GM18909 (cell line): ENCODE data around the gene AP1M2.
"Not testable (repeated sequence)": the region's sequence is repeated elsewhere in the genome, so short reads cannot be mapped to it uniquely, and the experiment has no call there.

Experiments
- ATAC-seq: cut with Tn5 transposase; IDR thresholded peaks from one replicate; pipeline ENCODE4 v1.9.1; 2021; ENCODE audit warnings: mild to moderate bottlenecking; ENCODE audit not compliant: unreplicated experiment, poor library complexity

AP1M2 gene

GRCh38 chr19:10566408-10566657, 20.8 kb downstream of the AP1M2 start:
- no peak for ATAC-seq

DNA sequence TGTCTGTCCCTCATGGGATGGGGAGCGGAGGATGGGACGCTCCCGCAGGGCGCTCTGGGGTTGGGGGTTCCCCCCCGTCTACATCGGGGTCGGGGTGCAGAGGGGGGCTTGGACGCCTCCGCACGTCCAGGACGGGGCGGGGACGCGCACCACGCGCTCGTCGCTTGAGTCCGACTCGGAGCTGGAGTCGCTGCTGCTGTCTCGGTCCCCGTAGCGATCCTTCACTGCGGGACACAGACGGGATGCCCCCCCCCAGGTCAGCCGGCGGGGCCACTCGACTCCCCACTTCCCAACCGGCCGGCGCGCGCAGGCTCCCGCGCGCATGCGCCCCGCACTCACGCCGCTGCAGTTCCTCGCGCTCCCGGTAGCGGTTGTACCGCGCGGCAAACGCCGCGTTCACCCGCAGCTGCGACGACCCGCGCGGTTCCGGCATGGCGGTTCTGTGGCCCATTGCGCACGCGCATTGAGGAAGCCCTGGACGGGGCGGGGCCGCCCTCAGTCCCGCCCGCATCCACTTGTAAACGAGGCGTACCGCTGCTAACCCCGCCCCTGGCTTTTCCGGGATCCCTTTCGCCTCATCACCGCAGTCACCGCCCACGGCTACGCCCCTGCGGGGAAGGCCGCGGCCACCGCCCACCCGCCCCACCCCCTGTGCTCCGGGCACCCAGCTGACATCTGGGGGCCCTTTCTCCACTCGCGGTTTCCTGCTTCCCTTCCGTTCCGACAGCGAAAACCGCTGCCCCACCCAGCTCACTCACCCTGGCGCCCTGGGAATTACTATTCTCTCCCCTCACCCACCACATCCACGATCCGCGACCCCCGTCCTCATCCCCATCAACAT, 21.3 kb downstream of the AP1M2 start, which contains the start of gene KRI1:
Gene KRI1, minus strand, starts transcription at position 444 of the 841 bp plus-strand sequence. Its CDS starts 11 bp downstream, at position 433.
- peak; percentile 58 for ATAC-seq

DNA sequence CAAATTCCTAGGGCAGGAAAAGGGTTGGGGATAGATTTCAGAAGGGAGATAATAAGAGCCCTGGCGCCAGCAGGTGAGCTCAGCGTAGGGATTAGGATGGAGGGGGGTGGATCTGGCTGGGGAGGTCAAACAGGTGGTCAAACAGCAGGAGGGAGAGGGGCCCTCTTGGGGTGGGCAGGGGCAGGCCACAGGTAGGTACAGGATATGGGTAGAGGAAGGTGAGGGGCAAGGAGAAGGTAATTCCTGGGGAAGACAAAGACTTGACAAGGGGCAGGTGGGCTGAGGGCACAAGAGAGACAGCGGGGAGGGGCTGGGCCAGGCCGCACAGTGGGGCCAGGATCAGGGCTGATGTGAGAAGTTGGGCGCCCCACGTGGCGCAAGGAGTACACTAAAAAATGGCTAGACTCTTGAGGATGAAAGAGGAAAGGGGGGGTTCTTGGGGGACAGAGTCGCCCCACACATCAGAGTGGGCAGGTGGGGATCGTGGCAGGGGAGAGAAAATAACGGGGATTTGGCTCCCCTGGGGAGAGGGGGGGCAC, 22.0 kb downstream of the AP1M2 start:
- no peak for ATAC-seq

GRCh38 chr19:10562609-10563008, 24.5 kb downstream of the AP1M2 start:
- no peak for ATAC-seq

DNA sequence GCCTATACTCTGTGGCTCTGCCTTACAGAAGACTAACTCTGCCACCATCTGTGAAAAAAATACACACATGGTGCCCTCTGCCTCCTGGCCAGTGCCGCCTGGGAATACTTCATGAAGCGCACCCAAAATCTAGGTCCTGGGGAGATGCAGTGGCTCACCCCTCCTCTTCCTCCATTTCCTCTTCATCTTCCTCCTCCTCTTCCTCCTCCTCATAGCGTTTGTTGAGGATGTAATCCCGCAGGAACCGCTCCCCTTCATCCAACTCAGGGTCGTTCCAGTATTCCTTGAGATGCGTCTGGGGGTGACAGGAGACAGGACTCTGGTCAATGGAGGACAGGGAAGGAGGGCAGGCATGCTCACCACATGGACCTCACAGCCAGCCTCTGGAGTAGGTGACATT, 27.0 kb downstream of the AP1M2 start:
- ATAC-seq: no peak

- no peak for ATAC-seq
Measured at GRCh38 chr19:10557603-10558197, 29.4 kb downstream of the AP1M2 start.

DNA sequence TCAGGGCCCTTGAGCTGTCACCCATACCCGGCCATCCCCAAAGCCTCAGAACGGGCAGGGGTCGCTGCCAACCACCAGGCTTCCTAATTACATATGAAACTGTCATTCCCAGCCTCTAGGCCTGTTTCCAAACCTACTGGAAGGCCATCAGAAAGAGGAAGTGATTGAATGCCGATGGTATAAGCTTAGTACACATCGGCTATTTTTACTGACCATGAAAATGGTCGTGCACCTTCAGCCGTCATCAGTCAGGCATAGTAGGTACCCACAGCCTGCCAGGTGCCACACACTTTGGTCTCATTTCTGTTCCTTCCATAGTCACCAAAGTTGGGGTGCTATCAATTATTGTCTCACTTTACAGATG, 31.5 kb downstream of the AP1M2 start:
- no peak for ATAC-seq

- ATAC-seq: no peak
Measured at GRCh38 chr19:10554760-10555609, 32.1 kb downstream of the AP1M2 start.

DNA sequence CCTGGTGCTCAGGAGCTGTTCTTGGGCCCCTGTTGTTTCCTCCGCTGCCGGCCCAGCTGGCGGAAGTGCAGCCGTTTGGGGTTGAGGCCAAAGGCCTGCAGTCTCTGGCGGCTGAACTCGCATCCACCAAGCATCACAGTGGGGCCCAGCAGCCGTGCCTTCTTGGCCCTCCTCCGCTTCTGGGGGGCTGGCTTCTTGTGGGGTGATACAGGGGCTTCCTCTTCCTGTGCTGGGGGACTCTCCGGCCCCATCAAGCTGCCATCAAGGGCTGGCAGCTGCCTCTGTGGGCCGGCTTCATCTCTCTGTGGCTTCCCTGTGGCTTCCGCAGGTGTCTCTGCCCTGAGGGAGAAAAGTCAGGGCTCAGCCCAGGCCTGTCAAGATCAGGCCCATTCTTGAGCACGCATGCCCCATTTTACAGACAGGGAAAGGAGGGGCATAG, 33.1 kb downstream of the AP1M2 start:
- ATAC-seq: peak; percentile 78

- no peak for ATAC-seq
Measured at GRCh38 chr19:10553087-10553667, 33.9 kb downstream of the AP1M2 start.

DNA sequence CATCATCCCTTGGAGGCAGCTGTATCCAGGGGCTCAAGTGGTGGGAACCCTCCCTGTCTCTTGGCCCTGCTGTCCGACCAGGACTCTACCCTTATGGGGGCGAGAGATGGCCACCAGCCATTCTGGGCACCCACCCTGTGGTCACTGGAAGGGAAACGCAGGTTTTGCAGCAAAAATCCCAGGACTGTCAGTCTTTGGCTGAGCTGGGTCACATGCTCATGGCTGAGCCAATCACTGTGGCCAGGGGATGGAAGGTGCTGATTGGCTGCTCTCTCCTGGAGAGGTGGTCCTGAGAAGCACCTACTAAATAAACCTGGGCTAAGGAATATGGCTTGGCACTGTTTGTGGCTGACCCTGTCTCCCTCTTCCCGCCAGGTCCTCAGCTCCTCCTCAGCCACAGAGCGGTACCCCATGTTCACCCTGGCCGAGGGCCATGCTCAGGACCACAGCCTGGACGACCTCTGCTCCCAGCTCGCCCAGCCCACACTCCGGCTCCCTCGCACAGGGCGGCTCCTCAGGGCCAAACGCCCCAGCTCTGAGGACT, 34.5 kb downstream of the AP1M2 start:
- no peak for ATAC-seq

DNA sequence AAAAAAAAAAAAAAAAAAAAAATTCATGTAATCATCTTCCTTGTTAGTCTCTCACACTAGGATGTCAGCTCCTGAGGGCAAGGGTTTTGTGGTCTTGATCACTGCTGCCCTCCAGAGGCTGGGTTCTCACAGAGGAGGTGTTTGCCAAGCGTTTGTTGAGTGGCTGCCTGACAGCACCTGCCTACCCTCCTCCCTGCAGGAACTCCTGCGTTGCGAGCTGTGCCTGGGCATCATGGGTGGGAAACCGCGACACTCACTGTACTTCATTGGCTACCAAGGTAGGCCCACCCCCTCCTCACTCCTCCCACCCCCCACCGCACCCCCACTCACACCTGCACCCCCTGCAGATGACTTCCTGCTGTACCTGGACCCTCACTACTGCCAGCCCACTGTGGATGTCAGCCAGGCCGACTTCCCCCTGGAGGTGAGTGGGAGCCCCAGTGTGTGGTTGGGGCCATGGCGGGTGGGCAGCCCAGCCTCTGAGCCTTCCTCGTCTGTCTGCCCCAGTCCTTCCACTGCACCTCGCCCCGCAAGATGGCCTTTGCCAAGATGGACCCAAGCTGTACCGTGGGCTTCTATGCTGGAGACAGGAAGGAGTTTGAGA, 35.3 kb downstream of the AP1M2 start:
- ATAC-seq: no peak

GRCh38 chr19:10551006-10551405, 36.1 kb downstream of the AP1M2 start:
- ATAC-seq: not testable (repeated sequence)

DNA sequence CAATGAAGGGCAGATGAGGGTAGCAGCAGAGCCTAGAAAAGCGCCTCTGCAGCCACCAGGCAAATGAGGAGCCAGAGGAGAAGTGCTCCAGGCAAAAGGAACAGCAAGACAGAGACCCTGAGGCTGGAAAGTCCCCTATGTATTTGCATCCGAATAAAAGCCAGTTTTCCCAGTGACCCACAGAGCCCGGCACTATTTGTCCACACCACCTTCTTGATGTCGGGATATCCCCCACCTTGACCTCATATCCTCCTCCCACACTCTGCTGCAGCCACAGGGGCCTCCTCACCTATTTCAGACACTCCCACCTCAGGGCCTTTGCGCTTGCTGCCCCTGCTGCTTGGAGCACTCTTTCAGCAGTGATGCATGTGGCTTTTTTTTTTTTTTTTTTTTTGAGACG, 36.8 kb downstream of the AP1M2 start:
- no peak for ATAC-seq

- no peak for ATAC-seq
Measured at GRCh38 chr19:10549733-10550132, 37.4 kb downstream of the AP1M2 start.

GRCh38 chr19:10548746-10549276, 38.3 kb downstream of the AP1M2 start:
- ATAC-seq: no peak

DNA sequence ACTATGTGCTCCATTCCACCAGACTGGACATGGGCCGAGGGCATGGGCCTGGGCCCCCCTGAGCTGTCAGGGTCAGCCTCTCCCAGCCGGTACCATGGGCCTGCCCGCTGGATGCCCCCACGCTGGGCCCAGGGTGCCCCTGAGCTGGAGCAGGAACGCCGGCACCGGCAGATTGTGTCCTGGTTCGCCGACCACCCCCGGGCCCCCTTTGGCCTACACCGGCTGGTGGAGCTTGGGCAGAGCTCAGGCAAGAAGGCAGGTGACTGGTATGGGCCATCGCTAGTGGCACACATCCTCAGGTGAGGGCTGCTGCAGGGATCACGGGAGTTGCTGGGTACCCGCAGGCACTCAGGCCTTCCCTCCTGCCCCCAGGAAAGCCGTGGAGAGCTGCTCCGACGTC, 40.3 kb downstream of the AP1M2 start:
- no peak for ATAC-seq

DNA sequence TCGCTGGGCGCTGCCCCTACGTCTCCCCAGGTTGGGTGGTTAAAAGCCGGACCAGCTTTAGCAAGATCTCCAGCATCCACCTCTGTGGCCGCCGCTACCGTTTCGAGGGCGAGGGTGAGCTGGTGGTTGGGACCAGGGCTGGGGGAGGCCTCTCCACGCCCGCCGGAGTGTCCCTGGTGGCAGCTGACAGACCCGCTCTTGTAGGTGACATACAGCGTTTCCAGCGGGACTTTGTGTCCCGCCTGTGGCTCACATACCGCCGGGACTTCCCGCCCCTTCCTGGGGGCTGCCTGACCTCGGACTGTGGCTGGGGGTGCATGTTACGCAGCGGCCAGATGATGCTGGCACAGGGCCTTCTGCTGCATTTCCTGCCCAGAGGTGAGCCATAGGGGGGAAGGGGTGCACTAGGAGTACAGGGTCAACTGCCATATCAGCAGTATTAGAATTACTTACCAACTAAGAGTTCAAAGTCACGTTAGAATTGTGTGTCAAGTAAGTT, 42.3 kb downstream of the AP1M2 start:
- ATAC-seq: no peak

GRCh38 chr19:10544242-10544752, 42.8 kb downstream of the AP1M2 start:
- ATAC-seq: peak; percentile 17
